ACHN (cell line): ENCODE data around the gene ZER1.
"Not testable (repeated sequence)": the region's sequence is repeated elsewhere in the genome, so short reads cannot be mapped to it uniquely, and the experiment has no call there.

ENCODE experiments used
- DNase-seq: peaks from one replicate; pipeline ENCODE4 v3.0.0-alpha.2; 2015
- in situ Hi-C: cut with HindIII; loops from 2 replicates; pipeline ENCODE4 v1.10.0; 2017; ENCODE audit warnings: low sequenced_read_pairs, low pct_ligation_motif_present, low pct_unique_long_range_greater_than_20kb

The ZER1 gene

GRCh38 chr9:128771745-128772519 lies at the start of gene ZER1:
Gene ZER1 (minus strand): TSS chr9:128771927. CDS start chr9:128755565, 16,362 bp downstream.
- in situ Hi-C loops = no loop called here
- peak; percentile 84 for DNase-seq

GRCh38 chr9:128820665-128821583 lies 49.2 kb upstream of the ZER1 start:
- in situ Hi-C loops = no loop called here
- DNase-seq = no peak

GRCh38 chr9:128819716-128820664 lies 48.3 kb upstream of the ZER1 start:
- in situ Hi-C loops = no loop called here
- no peak for DNase-seq

GRCh38 chr9:128818839-128819715 lies 47.4 kb upstream of the ZER1 start:
- in situ Hi-C loops = no loop called here
- DNase-seq = no peak

GRCh38 chr9:128818099-128818838 lies 46.5 kb upstream of the ZER1 start, which contains the start of gene ENDOG:
Gene ENDOG (plus strand): TSS chr9:128818500. CDS start chr9:128818685, 185 bp downstream.
- in situ Hi-C loops = no loop called here

GRCh38 chr9:128810873-128811272 lies 39.1 kb upstream of the ZER1 start:
- in situ Hi-C loops = no loop called here

More at GRCh38 chr9:128818099-128818838, 46.5 kb upstream of the ZER1 start, which contains the start of gene ENDOG:
- DNase-seq = peak; percentile 95

GRCh38 chr9:128809831-128810230 lies 38.1 kb upstream of the ZER1 start:
- no peak for DNase-seq
- in situ Hi-C loops = no loop called here

More at GRCh38 chr9:128810873-128811272, 39.1 kb upstream of the ZER1 start:
- no peak for DNase-seq

GRCh38 chr9:128809036-128809599 lies 37.4 kb upstream of the ZER1 start:
- in situ Hi-C loops = no loop called here
- no peak for DNase-seq

GRCh38 chr9:128808543-128808942 lies 36.8 kb upstream of the ZER1 start:
- in situ Hi-C loops = no loop called here
- no peak for DNase-seq

GRCh38 chr9:128807827-128808226 lies 36.1 kb upstream of the ZER1 start:
- in situ Hi-C loops = no loop called here

GRCh38 chr9:128805661-128806060 lies 33.9 kb upstream of the ZER1 start:
- in situ Hi-C loops = no loop called here
- no peak for DNase-seq

More at GRCh38 chr9:128807827-128808226, 36.1 kb upstream of the ZER1 start:
- no peak for DNase-seq

GRCh38 chr9:128802482-128802881 lies 30.8 kb upstream of the ZER1 start:
- in situ Hi-C loops = no loop called here
- DNase-seq = no peak

GRCh38 chr9:128800061-128800460 lies 28.3 kb upstream of the ZER1 start:
- in situ Hi-C loops = no loop called here
- DNase-seq = no peak

GRCh38 chr9:128798896-128799295 lies 27.2 kb upstream of the ZER1 start:
- in situ Hi-C loops = no loop called here
- DNase-seq = no peak

- in situ Hi-C loops, DNase-seq: not testable (repeated sequence)
These were observed 23.2 kb upstream of the ZER1 start for GRCh38 chr9:128794961-128795360.

- DNase-seq = no peak
- in situ Hi-C loops = no loop called here
These were observed 21.4 kb upstream of the ZER1 start for GRCh38 chr9:128792978-128793686.
